Subcutaneous abdominal adipose tissue (tissue), 5 donors: ENCODE data around the gene PDE4DIP.
"Not testable (repeated sequence)": the region's sequence is repeated elsewhere in the genome, so short reads cannot be mapped to it uniquely, and the experiment has no call there.

ENCODE experiments used
- H3K27ac ChIP-seq: one replicate; pipeline ENCODE4 v1.7.0; 2013; ENCODE audit warnings: low read depth, mild to moderate bottlenecking, inconsistent platforms, low read length, moderate library complexity
- H3K27me3 ChIP-seq, 5 donors: one replicate each; pipeline ENCODE4 v1.7.0; 2013; ENCODE audit warnings: low read length in 5 of 5, inconsistent platforms in 1 of 5; ENCODE audit not compliant: control insufficient read depth in 5 of 5, insufficient read depth in 4 of 5
- H3K36me3 ChIP-seq, 5 donors: one replicate each; pipeline ENCODE4 v1.7.0; 2013; ENCODE audit warnings: low read length in 5 of 5; ENCODE audit not compliant: control insufficient read depth in 5 of 5, insufficient read depth in 5 of 5
- H3K4me1 ChIP-seq, 5 donors: one replicate each; pipeline ENCODE4 v1.7.0; 2013; ENCODE audit warnings: low read length in 5 of 5, mild to moderate bottlenecking in 3 of 5, moderate library complexity in 1 of 5; ENCODE audit not compliant: control insufficient read depth in 5 of 5, insufficient read depth in 5 of 5
- H3K4me3 ChIP-seq, 5 donors: one replicate each; pipeline ENCODE4 v1.7.0; 2013; ENCODE audit warnings: low read length in 5 of 5, low read depth in 1 of 5
- H3K9ac ChIP-seq, 5 donors: one replicate each; pipeline ENCODE4 v1.7.0; 2013; ENCODE audit warnings: low read length in 5 of 5, mild to moderate bottlenecking in 4 of 5, moderate library complexity in 3 of 5
- H3K9me3 ChIP-seq, 5 donors: one replicate each; pipeline ENCODE4 v1.7.0; 2013; ENCODE audit warnings: low read length in 5 of 5; ENCODE audit not compliant: control insufficient read depth in 5 of 5
- donor health status: healthy.
- donor health status: healthy.
- donor health status: healthy.
- donor health status: healthy.
- donor health status: healthy.

Gene PDE4DIP

GRCh38 chr1:148952253-148952937 lies 108.2 kb downstream of the PDE4DIP start:
- Histone ChIP-seq H3K9ac (peak overlapping the region in 1 of 5 donors; percentile 52), H3K27ac (peak overlapping the region; percentile 74), H3K4me3 (peak overlapping the region; percentile 60 to 79 (median 69))
- H3K4me1 ChIP-seq, H3K9me3 ChIP-seq, H3K27me3 ChIP-seq, H3K36me3 ChIP-seq: not testable (repeated sequence)

GRCh38 chr1:148952938-148953616 lies 108.8 kb downstream of the PDE4DIP start:
- peak overlapping the region; percentile 60 to 79 (median 69) for H3K4me3 ChIP-seq
- H3K27ac ChIP-seq: peak overlapping the region; percentile 74
- not testable (repeated sequence) for H3K27me3 ChIP-seq, H3K36me3 ChIP-seq, H3K9me3 ChIP-seq, H3K4me1 ChIP-seq
- H3K9ac ChIP-seq: peak overlapping the region in 1 of 5 donors; percentile 52

GRCh38 chr1:148953730-148954129 lies 109.5 kb downstream of the PDE4DIP start:
- H3K27ac ChIP-seq: peak overlapping the region; percentile 74
- not testable (repeated sequence) for H3K27me3 ChIP-seq, H3K9me3 ChIP-seq, H3K4me1 ChIP-seq, H3K36me3 ChIP-seq
- H3K9ac ChIP-seq: peak overlapping the region in 1 of 5 donors; percentile 60
- peak overlapping the region; percentile 26 to 69 (median 40) for H3K4me3 ChIP-seq

- not testable (repeated sequence) for H3K4me3 ChIP-seq, H3K4me1 ChIP-seq, H3K9ac ChIP-seq, H3K9me3 ChIP-seq, H3K27ac ChIP-seq, H3K27me3 ChIP-seq, H3K36me3 ChIP-seq
Measured at GRCh38 chr1:148958343-148958742, 114.1 kb downstream of the PDE4DIP start.

GRCh38 chr1:148960212-148961000 lies 116.2 kb downstream of the PDE4DIP start:
- not testable (repeated sequence) for H3K27ac ChIP-seq, H3K4me3 ChIP-seq, H3K9ac ChIP-seq

GRCh38 chr1:148962127-148962857 lies 118.1 kb downstream of the PDE4DIP start:
- H3K9ac ChIP-seq, H3K27me3 ChIP-seq, H3K27ac ChIP-seq, H3K9me3 ChIP-seq, H3K4me3 ChIP-seq, H3K4me1 ChIP-seq, H3K36me3 ChIP-seq: not testable (repeated sequence)

More at GRCh38 chr1:148960212-148961000, 116.2 kb downstream of the PDE4DIP start:
- H3K9me3 ChIP-seq, H3K27me3 ChIP-seq, H3K4me1 ChIP-seq, H3K36me3 ChIP-seq: not testable (repeated sequence)

- H3K36me3 ChIP-seq, H3K4me3 ChIP-seq, H3K9me3 ChIP-seq, H3K4me1 ChIP-seq, H3K27me3 ChIP-seq, H3K9ac ChIP-seq, H3K27ac ChIP-seq: not testable (repeated sequence)
Measured at GRCh38 chr1:148966084-148966483, 121.9 kb downstream of the PDE4DIP start.

GRCh38 chr1:148967580-148967979 lies 123.4 kb downstream of the PDE4DIP start:
- H3K9ac ChIP-seq, H3K4me1 ChIP-seq, H3K27ac ChIP-seq, H3K27me3 ChIP-seq, H3K9me3 ChIP-seq, H3K4me3 ChIP-seq, H3K36me3 ChIP-seq: not testable (repeated sequence)

- H3K9ac ChIP-seq, H3K9me3 ChIP-seq, H3K36me3 ChIP-seq, H3K27ac ChIP-seq, H3K27me3 ChIP-seq, H3K4me1 ChIP-seq, H3K4me3 ChIP-seq: not testable (repeated sequence)
Measured at GRCh38 chr1:148968682-148969081, 124.5 kb downstream of the PDE4DIP start.

GRCh38 chr1:148969126-148969525 lies 124.9 kb downstream of the PDE4DIP start:
- H3K9me3 ChIP-seq, H3K9ac ChIP-seq, H3K27me3 ChIP-seq, H3K4me1 ChIP-seq, H3K27ac ChIP-seq, H3K36me3 ChIP-seq, H3K4me3 ChIP-seq: not testable (repeated sequence)
